H9 (cell line): Measurements from ENCODE around the gene SHLD2. TPM values are rescaled to one million over a fixed set of nuclear protein-coding genes. Genes with fewer than 3 reads are reported as not detected.
"Not testable (repeated sequence)": the region's sequence is repeated elsewhere in the genome, so short reads cannot be mapped to it uniquely, and the experiment has no call there.

Experiments
- DNase-seq: peaks from one replicate; pipeline ENCODE4 v3.0.0-alpha.2; 2017
- H2AFZ ChIP-seq: one replicate; pipeline ENCODE4 v1.6.1; 2013; ENCODE audit warnings: mild to moderate bottlenecking, low read length, control low read depth, moderate library complexity
- H2AK5ac ChIP-seq: 2 replicates; pipeline ENCODE4 v1.6.1; 2013; ENCODE audit warnings: low read length, control low read depth, mixed read lengths; ENCODE audit not compliant: insufficient read length
- H2BK120ac ChIP-seq: one replicate; pipeline ENCODE4 v1.6.1; 2013; ENCODE audit warnings: low read depth, mild to moderate bottlenecking, low read length, control low read depth, inconsistent platforms; ENCODE audit not compliant: poor library complexity, severe bottlenecking
- H2BK12ac ChIP-seq: 2 replicates; pipeline ENCODE4 v1.6.1; 2013; ENCODE audit warnings: low read length, control low read depth, mixed read lengths, low read depth; ENCODE audit not compliant: insufficient read length
- H2BK15ac ChIP-seq: 2 replicates; pipeline ENCODE4 v1.6.1; 2013; ENCODE audit warnings: low read depth, low read length, control low read depth
- H2BK20ac ChIP-seq: one replicate; pipeline ENCODE4 v1.6.1; 2013; ENCODE audit warnings: low read depth, mild to moderate bottlenecking, low read length, control low read depth, inconsistent platforms; ENCODE audit not compliant: poor library complexity, severe bottlenecking
- H2BK5ac ChIP-seq: 2 replicates; pipeline ENCODE4 v1.6.1; 2013; ENCODE audit warnings: low read length, control low read depth, mixed read lengths; ENCODE audit not compliant: insufficient read length
- H3K14ac ChIP-seq: 2 replicates; pipeline ENCODE4 v1.6.1; 2013; ENCODE audit warnings: low read length, control low read depth; ENCODE audit not compliant: insufficient read depth
- H3K18ac ChIP-seq: 2 replicates; pipeline ENCODE4 v1.6.1; 2013; ENCODE audit warnings: low read depth, mild to moderate bottlenecking, mixed read lengths, low read length, control low read depth; ENCODE audit not compliant: insufficient read length
- H3K23ac ChIP-seq: 2 replicates; pipeline ENCODE4 v1.6.1; 2013; ENCODE audit warnings: low read length, control low read depth, mixed read lengths, low read depth; ENCODE audit not compliant: insufficient read length
- H3K23me2 ChIP-seq: 2 replicates; pipeline ENCODE4 v1.6.1; 2013; ENCODE audit warnings: low read depth, mild to moderate bottlenecking, mixed read lengths, low read length, control low read depth; ENCODE audit not compliant: insufficient read length, poor library complexity, severe bottlenecking
- H3K27ac ChIP-seq: 2 replicates; pipeline ENCODE4 v1.5.1; 2013; ENCODE audit warnings: low read length, control low read depth, mixed read lengths, low read depth; ENCODE audit not compliant: insufficient read length
- H3K27me3 ChIP-seq: 2 replicates; pipeline ENCODE4 v1.6.1; 2013; ENCODE audit warnings: low read length, control low read depth, inconsistent platforms; ENCODE audit not compliant: insufficient read depth
- H3K4ac ChIP-seq: 2 replicates; pipeline ENCODE4 v1.6.1; 2013; ENCODE audit warnings: low read depth, mild to moderate bottlenecking, control low read depth, inconsistent platforms, low read length, moderate library complexity
- H3K4me1 ChIP-seq: 2 replicates; pipeline ENCODE4 v1.6.1; 2013; ENCODE audit warnings: low read length, control low read depth, inconsistent platforms; ENCODE audit not compliant: insufficient read depth
- H3K4me2 ChIP-seq: 2 replicates; pipeline ENCODE4 v1.6.1; 2013; ENCODE audit warnings: low read length, control low read depth, mixed read lengths; ENCODE audit not compliant: insufficient read length, insufficient read depth
- H3K56ac ChIP-seq: 2 replicates; pipeline ENCODE4 v1.6.1; 2013; ENCODE audit warnings: low read depth, mild to moderate bottlenecking, mixed read lengths, low read length, control low read depth; ENCODE audit not compliant: insufficient read length
- H3K79me1 ChIP-seq: 2 replicates; pipeline ENCODE4 v1.6.1; 2013; ENCODE audit warnings: low read depth, mild to moderate bottlenecking, moderate library complexity, low read length, control low read depth, inconsistent platforms; ENCODE audit not compliant: insufficient read depth, poor library complexity, severe bottlenecking
- H3K79me2 ChIP-seq: 2 replicates; pipeline ENCODE4 v1.6.1; 2013; ENCODE audit warnings: low read length, control low read depth, inconsistent platforms; ENCODE audit not compliant: insufficient read depth
- H3K9ac ChIP-seq: 2 replicates; pipeline ENCODE4 v1.6.1; 2013; ENCODE audit warnings: low read length, control low read depth, mixed read lengths; ENCODE audit not compliant: insufficient read length; ENCODE audit errors: extremely low read depth
- H3K9me3 ChIP-seq: one replicate; pipeline ENCODE4 v1.6.1; 2013; ENCODE audit warnings: low read depth, low read length, inconsistent platforms; ENCODE audit not compliant: control insufficient read depth
- H3T11ph ChIP-seq: one replicate; pipeline ENCODE4 v1.6.1; 2013; ENCODE audit warnings: mild to moderate bottlenecking, low read length, control low read depth, inconsistent platforms
- H4K20me1 ChIP-seq: one replicate; pipeline ENCODE4 v1.6.1; 2013; ENCODE audit not compliant: control insufficient read depth, insufficient read length, insufficient read depth
- H4K5ac ChIP-seq: 2 replicates; pipeline ENCODE4 v1.6.1; 2013; ENCODE audit warnings: low read depth, mild to moderate bottlenecking, mixed read lengths, low read length, control low read depth; ENCODE audit not compliant: insufficient read length
- H4K8ac ChIP-seq: replicated peaks from 2 replicates; pipeline ENCODE4 v1.6.1; 2013; ENCODE audit warnings: low read length, control low read depth, mixed read lengths, low read depth; ENCODE audit not compliant: insufficient read length
- H4K91ac ChIP-seq: 2 replicates; pipeline ENCODE4 v1.6.1; 2013; ENCODE audit warnings: low read depth, mild to moderate bottlenecking, moderate library complexity, mixed read lengths, low read length, control low read depth; ENCODE audit not compliant: insufficient read length
- H3K27ac Mint-ChIP-seq, 3 experiments: 2 replicates in 2 of 3; 3 replicates in 1 of 3; pipeline ENCODE4 v1.8.0; 2020 to 2021; ENCODE audit warnings: mixed read lengths in 3 of 3, mild to moderate bottlenecking in 1 of 3, moderate library complexity in 1 of 3
- H3K27me3 Mint-ChIP-seq: 2 replicates; pipeline ENCODE4 v1.8.0; 2021; ENCODE audit warnings: low read depth, mild to moderate bottlenecking, moderate library complexity, mixed read lengths
- H3K36me3 Mint-ChIP-seq, 3 experiments: 2 replicates in 2 of 3; 3 replicates in 1 of 3; pipeline ENCODE4 v1.8.0; 2020 to 2021; ENCODE audit warnings: low read depth in 3 of 3, mixed read lengths in 3 of 3; ENCODE audit not compliant: insufficient read depth in 1 of 3
- H3K4me1 Mint-ChIP-seq, 2 experiments: 2 replicates each; pipeline ENCODE4 v1.8.0; 2020; ENCODE audit warnings: mixed read lengths in 2 of 2
- H3K4me3 Mint-ChIP-seq, 2 experiments: 2 replicates in 1 of 2; 3 replicates in 1 of 2; pipeline ENCODE4 v1.8.0; 2020 to 2021; ENCODE audit warnings: mild to moderate bottlenecking in 2 of 2, mixed read lengths in 2 of 2, moderate library complexity in 1 of 2
- H3K9me3 Mint-ChIP-seq, 2 experiments: 2 replicates in 1 of 2; 3 replicates in 1 of 2; pipeline ENCODE4 v1.8.0; 2020; ENCODE audit warnings: mild to moderate bottlenecking in 2 of 2, mixed read lengths in 2 of 2, moderate library complexity in 1 of 2
- WGBS: extraction: QIAGEN DNeasy Blood & Tissue Kit; methylation state at CpG from one replicate; pipeline ENCODE4 v1.1.7; 2013; ENCODE audit warnings: missing lambda C conversion rate, low lambda C conversion rate, mixed read lengths; ENCODE audit not compliant: insufficient read length; ENCODE audit errors: extremely low coverage; 5-methylcytosine and 5-hydroxymethylcytosine counted together
- total RNA-seq: library from RNA; stranded (reverse); gene quantifications from 2 replicates; pipeline ENCODE4 v1.2.1, GENCODE V29; 2021

Gene SHLD2
- total RNA-seq, 1 experiment from 2014 or later: 27.8 TPM

DNA sequence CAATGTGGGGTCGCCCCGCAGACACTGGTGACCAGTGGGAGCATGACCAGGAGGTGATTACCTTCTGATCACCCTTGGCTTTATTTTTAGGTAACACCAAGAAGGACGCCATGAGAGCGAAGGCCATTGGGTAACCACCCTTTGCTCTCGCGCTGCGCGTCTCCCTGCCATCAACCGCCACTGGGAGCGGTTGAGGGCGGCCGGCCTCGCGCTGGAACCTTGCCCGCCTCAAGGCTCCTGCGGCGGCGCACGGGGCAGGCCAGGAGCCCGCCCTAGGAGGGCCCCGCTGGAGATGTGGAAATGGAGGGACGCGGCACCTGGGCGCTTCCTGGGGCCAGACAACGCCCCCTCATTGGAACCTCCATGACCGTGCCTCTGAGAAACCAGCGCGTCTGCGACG is 127.8 kb downstream of the SHLD2 start:
- H3K23me2 ChIP-seq: not testable (repeated sequence)

DNA sequence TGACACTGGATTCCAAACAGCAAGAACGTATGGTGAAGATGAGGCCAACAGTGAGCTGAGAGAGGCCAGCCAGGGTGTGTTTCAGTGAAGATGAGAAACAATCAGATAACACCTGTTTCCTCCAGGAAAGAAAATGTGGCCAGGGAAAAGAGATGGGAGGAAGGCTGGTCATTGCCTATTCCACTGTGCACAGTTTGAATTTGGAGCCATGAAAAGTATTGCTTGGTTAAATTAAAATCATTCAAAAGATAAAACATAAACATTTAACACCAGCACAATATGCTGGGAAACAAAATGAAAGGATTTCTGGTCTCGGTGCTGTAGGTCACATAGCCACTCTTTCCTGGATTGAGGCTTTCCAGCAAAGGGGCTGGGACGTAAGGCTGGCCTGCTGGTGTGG is 130.1 kb downstream of the SHLD2 start, which contains the start of gene NUTM2A:
Gene NUTM2A, plus strand, starts transcription at position 301 of the 400 bp plus-strand sequence. CDS start 383 bp downstream, outside the sequence.
- H3K9me3 Mint-ChIP-seq, H2AK5ac ChIP-seq, H3K9me3 ChIP-seq, H4K8ac ChIP-seq, H3K23ac ChIP-seq, H3T11ph ChIP-seq, H3K4me1 ChIP-seq, H3K14ac ChIP-seq, H2BK12ac ChIP-seq, H3K79me2 ChIP-seq, H3K4me3 Mint-ChIP-seq, H3K27ac ChIP-seq, H3K9ac ChIP-seq, H3K56ac ChIP-seq, H3K4me1 Mint-ChIP-seq, H2AFZ ChIP-seq, DNase-seq, H3K23me2 ChIP-seq, H3K27ac Mint-ChIP-seq, H4K91ac ChIP-seq, H3K27me3 Mint-ChIP-seq, H2BK120ac ChIP-seq, H4K5ac ChIP-seq, H3K18ac ChIP-seq, H2BK15ac ChIP-seq, H3K27me3 ChIP-seq, H3K4ac ChIP-seq, H3K36me3 Mint-ChIP-seq, H3K79me1 ChIP-seq, H2BK5ac ChIP-seq, H2BK20ac ChIP-seq, H4K20me1 ChIP-seq, H3K4me2 ChIP-seq: not testable (repeated sequence)
- no CpG with 5 or more reads among the region's 3 CpGs for WGBS

More for the DNA sequence above, 127.8 kb downstream of the SHLD2 start:
- not testable (repeated sequence) for H2AFZ ChIP-seq, H3K4me1 ChIP-seq, H3K27me3 Mint-ChIP-seq, H2BK20ac ChIP-seq, H2BK120ac ChIP-seq, H3K56ac ChIP-seq, DNase-seq, H3K9me3 Mint-ChIP-seq, H3K4me2 ChIP-seq, H3K27ac ChIP-seq, H3K9ac ChIP-seq, H3K4me1 Mint-ChIP-seq, H3K79me2 ChIP-seq, H4K8ac ChIP-seq, H2AK5ac ChIP-seq, H2BK15ac ChIP-seq, H3K79me1 ChIP-seq, H3K27me3 ChIP-seq, H3K4ac ChIP-seq, H4K5ac ChIP-seq, H2BK12ac ChIP-seq, H3K18ac ChIP-seq, H3K4me3 Mint-ChIP-seq, H2BK5ac ChIP-seq, H3K14ac ChIP-seq, H3T11ph ChIP-seq, H3K27ac Mint-ChIP-seq, H3K36me3 Mint-ChIP-seq, H3K9me3 ChIP-seq, H3K23ac ChIP-seq, H4K91ac ChIP-seq, H4K20me1 ChIP-seq
- WGBS: no CpG with 5 or more reads among the region's 30 CpGs
